ENCODE measurements around the gene SFXN1.
"Not testable (repeated sequence)": the region's sequence is repeated elsewhere in the genome, so short reads cannot be mapped to it uniquely, and the experiment has no call there.

SFXN1 gene, protein sequence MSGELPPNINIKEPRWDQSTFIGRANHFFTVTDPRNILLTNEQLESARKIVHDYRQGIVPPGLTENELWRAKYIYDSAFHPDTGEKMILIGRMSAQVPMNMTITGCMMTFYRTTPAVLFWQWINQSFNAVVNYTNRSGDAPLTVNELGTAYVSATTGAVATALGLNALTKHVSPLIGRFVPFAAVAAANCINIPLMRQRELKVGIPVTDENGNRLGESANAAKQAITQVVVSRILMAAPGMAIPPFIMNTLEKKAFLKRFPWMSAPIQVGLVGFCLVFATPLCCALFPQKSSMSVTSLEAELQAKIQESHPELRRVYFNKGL

DNA sequence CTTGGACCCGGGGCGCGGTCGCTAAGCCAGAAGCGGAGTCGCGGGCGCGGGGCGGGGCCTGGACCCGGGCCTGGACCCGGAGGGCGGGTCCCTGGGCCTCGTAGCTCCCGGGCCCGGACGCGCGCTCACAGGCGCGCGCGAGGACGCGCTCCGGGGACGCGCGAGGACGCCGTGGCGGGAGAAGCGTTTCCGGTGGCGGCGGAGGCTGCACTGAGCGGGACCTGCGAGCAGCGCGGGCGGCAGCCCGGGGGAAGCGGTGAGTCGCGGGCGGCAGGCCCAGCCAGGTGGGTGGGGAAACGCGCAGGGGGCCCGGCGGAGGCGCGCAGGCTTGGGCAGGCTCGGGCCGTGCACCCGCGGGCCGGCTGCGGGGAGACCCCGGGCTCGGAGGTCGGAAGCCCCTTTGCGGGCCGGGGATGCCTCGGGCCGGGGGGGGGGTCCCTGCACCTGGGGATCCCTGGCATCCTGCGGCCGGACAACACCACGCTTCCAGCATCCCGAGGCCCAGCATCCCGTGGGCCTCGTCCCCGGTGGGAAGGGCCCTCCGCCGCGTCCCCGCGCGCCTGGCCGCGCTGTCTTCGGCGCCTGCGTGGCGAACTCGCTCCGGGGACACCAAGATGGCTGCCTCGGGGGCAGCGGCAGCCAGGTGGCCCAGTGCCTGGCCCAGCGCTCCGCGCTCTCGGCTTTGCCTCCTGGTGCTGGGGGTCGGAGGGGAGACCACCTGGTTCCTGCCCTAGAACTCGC, at the start of gene SFXN1:
Gene SFXN1 (plus strand): TSS at position 177 of the 741 bp plus-strand sequence. CDS start 13,544 bp downstream, outside the sequence.
- DNase-seq = peak; percentile 51

DNA sequence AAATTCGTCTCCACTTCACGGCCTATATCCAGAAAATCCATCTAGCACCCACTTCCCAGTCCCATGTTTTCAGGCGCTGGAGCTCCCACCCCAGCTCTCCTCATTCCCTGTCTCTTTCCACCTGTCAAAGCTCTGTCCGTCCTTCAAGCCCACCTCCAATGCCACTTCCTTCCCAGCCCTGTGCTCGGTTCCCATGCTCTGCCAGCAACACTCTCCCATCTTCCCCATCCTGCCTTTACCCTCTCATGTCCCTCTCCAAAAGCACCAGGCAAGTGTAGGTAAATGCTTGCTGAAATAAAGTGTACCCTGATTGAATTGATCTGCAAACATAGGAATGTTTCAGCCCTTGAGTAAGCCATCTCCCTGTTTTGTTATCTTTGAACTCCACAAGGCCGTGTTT, 43.6 kb upstream of the SFXN1 start:
- no peak for DNase-seq

DNA sequence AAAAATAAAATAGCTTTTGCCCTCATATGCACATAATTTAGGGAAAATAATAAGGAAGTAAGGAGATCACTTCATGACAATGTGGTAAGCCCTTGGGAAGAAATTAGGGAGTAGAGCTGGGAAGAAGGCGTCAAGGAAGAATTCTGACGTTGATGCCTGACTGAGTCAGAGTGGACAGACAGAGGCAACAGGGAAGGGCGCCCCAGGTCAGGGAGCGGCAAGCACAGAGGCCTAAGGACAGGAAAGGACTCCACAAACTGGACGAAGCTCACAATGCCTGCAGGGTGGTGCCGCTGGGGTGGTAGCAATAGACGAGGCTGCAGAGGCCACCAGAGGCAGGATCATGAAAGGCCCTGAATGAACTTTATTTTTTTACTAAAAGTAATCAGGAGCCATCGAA, 42.0 kb upstream of the SFXN1 start:
- no peak for DNase-seq

DNA sequence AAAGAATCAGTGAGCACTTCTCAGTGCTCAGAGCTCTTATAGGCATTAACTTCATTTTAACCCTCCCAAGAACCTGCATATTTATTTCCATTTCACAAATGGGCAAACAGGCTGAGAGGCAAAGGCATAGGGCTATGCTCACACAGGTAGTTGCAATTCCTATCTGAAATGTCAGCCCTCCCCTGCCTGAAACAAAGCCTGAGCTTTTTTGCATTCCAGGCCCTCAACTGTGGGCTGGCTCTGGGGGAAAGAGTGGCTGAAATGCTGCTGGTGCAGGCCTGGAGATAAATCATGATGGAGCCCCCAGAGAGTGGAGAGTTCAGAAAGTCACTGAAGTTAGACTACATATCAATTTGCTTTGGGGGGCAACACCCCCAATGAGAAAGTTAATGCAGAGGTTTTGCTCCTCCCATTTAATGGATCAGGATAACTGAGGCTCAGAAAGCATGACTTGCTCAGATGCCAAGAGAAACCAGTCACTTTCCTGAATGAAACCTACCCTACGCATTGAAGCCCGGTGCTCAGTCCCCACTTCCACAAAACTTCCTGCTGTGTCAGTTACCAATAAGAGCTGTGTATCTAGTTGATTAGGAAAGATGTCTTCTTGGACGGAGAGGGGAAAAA, 40.0 kb upstream of the SFXN1 start:
- no peak for DNase-seq

DNA sequence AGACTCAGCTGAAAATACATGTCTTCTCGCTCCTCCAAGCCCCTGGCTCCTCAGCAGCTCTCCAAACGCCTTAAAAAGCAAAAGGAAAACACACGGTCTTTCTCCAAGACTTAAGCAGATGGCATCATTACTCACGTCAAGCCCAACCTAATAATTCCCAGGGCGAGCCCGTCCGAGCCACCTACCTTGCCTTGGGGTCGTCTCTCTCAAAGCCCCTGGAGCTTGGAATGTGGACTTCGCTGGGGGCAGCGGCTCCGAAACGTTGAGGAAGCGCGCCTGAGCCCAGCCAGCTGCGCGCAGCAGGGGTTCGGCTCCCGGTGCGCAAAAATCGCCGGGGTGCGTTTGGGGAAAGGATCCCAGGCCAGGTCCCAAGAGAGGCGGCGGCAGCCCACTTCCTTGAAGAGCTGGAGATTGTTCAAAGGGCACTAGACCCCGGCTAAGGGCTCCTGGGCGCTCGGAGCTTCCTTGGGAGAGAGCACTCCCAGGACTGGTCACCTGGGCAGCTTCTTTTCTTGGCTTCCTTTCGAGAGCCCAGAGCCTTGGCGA, 34.8 kb upstream of the SFXN1 start:
- no peak for DNase-seq

DNA sequence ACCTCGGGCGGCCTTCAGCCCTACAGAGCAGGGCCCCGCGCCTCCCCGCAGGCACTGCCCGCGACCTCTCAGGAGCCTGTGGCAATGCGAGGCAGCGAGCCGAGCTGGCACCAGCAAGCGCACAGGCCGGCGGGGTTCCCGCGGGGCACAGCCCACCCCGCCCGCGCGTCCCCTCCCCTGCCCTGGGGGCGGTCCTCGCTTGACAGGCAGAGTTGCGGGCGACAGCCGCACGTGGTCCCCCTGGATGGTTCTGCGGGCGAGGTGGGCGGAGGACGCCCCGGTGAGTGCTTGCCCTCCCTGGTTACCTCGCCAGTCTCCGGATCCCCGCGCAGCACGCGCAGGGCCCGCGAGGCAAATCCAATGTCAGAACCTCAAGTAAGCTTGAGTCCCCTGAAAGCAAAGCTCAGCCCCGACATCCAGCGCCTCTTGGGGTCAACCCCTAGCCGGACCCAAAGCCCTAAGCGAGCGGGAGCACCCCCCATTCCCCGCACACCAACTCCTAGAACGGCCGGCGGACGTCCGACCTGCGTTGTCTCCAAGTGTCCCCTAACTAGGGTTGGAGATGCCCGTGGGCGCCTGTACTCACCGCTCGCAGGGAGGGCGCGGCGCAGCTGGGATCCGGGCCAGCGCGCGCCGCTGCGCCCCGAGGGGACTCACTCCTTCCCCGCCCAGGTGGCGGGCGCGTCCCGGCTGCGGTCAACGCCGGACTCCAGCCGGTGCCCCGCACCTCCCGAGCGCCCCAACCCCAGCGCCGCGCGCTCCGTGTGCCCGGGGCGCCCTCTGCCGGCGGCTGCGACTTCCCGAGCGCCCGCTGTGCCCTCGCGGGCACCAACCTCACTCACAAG, 34.1 kb upstream of the SFXN1 start, which contains the start of gene DRD1:
Gene DRD1 (minus strand): TSS at position 123 of the 845 bp plus-strand sequence. CDS start 1,083 bp downstream, outside the sequence.
- DNase-seq = peak; percentile 37

DNA sequence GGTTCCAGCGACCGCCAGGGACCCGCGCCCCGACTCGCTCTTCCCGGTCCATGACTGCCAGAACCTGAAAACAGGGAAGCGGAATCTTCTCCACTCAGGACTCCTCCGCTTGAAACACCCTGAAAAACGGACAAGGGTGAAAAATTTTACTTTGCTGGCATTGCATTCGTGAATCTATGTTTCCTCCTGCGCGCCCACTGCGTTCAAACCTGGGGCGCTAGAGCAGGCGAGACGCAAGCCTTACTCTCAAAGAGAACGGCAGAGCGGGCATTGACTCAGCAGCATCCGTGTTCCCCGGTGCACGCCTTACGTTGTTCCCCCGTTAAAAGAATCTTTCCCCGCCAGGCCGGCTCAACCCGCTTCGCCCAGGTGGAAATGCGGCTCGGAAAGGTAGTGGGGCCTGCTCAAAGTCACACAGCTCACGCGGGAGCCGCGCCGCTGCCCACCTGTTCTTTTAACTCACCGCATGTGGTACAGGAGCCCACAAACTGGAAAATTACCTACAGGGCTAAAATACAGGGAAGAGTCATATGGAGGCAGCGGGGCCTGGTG, 33.4 kb upstream of the SFXN1 start:
- no peak for DNase-seq

DNA sequence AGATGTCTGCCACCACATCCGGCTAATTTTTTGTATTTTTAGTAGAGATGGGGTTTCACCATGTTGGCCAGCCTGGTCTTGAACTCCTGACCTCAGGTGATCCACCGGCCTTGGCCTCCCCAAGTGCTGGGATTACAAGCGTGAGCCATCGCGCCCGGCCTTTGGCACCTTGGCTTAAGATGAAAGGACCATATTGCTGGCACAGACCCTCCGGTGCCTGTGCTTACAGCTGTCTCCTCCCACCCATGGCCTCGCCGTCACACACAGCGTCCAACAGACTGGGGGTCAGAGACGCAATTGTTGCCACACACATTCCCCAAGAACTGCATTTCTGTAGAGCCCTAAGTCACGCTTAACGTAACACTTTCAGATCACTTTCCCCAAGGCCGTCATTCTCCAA, 32.0 kb upstream of the SFXN1 start:
- not testable (repeated sequence) for DNase-seq

DNA sequence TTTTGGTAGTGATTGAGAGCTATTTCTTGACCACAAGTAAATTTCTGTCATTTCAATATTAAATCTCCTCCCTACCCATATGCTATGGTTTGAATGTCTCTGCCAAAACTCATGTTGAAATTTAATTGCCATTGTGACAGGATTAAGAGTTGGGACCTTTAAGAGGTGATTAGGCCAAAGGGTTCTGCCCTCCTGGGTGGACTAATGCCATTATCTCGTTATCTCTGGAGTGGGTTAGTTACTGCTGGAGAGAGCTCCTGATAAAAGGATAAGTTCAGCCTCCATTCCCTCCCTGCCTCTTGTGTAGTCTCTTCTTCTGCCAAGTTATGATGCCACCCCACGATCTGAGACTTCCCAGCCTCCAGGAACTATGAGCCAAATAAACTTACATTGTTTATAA, 30.8 kb upstream of the SFXN1 start:
- DNase-seq = no peak

DNA sequence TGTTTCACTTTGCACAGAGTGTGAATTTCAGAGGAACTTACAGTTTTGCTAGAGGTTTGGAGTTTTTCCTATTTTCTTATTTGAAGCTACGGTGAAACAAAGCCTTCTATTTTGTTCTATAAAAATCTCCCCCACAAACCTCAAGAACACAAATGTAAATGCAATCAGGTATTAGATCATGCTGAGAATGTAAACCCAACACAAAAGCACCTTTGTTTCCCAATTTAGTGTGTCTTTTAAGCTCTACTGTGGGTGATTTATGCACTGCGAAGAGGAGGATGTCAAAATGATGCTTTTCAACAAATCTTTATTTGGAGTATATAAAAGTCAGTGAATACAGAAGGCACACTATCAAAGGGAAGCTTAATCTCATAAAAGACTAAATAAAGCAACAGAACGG, 30.1 kb upstream of the SFXN1 start:
- DNase-seq = no peak

DNA sequence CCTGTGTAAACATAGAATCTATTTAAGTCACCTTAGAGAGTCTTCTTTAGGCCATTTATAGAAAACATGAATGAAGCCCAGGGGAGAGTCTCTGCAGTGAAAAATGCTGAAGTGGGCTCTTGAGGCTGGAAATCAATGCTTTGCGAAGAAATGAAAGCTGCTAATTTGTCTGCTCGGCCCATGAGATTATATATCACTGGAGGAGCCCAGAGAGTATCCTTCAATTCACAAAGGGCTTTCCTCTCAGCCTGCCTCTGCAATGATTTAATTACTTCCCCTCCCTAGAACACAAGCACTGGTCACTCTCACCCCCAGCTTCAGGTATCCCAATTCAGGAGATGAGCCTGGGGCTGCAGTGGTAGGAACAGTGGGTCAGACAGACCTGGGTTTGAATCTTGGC, 26.2 kb upstream of the SFXN1 start:
- no peak for DNase-seq

DNA sequence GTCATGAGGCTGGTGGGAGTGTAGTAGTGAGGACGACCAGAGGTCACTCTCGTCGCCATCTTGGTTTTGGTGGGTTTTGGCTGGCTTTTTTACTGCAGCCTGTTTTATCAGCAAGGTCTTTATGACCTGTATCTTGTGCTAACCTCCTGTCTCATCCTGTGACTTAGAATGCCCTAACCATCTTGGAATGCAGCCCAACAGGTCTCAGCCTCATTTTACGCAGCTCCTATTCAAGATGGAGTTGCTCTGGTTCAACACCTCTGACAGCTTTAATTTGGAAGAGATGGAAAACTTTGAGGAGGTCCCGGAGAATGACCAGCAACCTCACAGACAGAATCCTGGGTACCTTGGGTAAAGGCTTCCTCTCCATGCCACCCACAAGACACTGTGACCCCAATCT, 24.0 kb upstream of the SFXN1 start:
- not testable (repeated sequence) for DNase-seq

DNA sequence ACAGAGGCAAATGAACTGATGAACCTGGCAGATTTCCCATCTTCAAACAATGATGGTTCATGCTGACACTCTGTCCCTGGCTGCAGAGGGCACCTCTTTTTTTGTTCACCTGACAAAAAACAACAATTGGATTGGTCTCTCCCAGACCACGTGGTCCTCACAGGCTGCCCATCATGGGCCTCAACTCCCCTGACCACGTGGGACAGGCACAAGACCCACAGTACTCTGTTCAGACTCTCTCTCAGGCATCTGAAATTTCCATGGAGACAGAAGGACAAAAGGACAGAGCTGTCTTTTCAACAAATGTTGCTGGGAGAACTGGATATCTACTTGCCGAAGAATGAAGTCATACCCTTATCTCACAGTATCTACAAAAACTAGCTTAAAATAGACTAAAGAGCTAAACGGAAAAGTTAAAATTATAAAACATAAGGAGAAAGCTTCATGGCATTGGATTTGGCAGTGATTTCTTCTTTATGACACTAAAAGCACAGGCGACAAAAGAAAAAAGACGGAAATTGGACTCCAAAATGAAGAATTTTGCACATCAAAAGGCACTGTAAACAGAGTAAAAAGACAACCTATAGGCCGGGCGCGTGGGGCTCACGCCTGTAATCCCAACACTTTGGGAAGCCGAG, 22.1 kb upstream of the SFXN1 start:
- no peak for DNase-seq

DNA sequence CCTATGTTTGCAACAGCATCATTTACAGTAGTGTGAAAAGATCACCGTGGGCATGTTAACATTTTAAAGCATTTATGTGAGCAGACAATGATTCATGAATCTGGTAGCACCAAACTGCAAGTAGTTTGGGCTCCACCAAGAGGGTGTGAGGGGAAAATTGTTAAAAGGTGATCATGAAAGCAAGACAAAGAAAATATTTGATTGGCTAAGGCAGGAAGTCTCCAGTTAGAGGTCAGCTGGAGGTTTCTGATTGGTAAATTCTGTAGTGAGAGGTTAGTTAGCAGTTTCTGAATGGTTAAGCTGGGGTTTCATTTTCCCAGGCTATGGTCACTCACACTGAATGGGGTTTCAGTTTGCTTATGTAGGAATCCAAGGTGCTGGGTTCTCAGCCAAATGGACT, 20.9 kb upstream of the SFXN1 start:
- no peak for DNase-seq

DNA sequence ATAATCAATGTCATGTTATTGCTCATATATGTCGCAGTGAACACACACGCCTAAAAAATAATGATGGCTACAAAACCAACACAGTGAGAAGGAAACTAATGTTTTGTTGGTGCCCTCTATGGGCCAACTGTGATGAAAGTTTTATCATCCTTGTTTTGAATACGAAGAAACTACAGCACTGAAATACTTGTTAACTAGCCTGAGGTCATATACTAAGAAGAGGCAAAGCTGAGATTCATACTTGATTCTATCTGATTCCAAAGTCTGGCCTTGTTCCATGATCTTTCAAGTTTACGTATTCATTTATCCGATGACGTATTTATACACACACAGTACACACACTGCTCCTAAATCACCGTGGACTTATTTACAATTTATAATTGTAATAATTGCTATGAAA, 18.2 kb upstream of the SFXN1 start:
- DNase-seq = no peak

DNA sequence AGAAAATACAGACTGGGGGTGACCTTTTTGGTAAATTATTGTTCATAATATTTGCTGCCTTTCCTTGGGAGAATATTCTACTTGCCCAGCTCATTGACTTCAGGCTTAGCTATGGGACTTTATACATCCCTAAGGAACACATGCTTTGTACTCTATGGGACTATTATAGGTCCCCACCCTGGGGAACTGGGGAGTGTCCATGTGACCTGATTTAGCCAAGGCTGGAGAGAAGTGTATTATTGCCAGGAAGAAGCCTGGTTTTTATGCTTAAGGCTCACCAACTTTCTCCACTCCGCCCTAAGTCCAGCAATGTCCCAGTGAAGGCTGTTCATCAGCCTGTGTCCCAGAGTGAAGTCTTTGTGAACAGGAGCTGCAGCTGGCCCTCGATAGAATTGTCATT, 17.8 kb upstream of the SFXN1 start:
- no peak for DNase-seq

DNA sequence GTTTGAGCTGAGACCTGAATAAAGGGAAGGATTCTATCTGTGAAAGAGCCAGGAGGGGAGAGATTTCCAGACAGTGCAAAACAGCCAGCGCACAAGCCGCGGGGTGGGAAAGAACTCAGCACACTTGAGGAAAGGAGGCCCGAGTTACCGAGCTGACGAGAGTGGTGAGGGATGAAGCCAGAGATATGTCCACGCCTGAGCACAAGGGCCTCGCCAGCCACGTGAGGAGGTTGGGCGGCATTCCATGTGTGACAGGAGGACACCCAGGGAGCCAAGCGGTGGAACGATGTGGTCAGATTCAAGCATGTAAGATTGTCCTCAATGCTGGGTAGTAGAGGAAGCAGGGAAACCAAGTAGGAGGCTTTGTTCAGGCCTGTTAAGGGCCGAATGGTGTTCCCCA, 17.0 kb upstream of the SFXN1 start:
- no peak for DNase-seq

DNA sequence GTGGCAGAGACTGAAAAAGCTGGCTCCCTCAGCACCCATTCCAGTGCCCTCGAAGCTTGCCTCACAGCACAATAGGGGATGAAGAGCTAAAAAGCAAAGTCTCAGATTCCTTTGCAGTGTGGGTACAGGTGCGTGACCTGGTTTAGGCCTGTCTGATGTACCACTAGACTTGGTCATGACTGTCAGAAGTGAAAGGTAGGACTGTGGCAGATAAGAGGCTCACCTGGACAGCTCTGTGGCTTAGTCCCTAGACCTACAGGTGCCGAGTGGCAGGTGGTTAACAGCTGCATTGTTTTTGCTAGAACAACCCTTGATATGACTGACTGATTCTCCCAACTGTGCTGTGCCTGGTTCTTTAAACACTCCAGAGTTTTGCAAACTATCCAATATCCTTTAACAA, 14.7 kb upstream of the SFXN1 start:
- peak; percentile 93 for DNase-seq

DNA sequence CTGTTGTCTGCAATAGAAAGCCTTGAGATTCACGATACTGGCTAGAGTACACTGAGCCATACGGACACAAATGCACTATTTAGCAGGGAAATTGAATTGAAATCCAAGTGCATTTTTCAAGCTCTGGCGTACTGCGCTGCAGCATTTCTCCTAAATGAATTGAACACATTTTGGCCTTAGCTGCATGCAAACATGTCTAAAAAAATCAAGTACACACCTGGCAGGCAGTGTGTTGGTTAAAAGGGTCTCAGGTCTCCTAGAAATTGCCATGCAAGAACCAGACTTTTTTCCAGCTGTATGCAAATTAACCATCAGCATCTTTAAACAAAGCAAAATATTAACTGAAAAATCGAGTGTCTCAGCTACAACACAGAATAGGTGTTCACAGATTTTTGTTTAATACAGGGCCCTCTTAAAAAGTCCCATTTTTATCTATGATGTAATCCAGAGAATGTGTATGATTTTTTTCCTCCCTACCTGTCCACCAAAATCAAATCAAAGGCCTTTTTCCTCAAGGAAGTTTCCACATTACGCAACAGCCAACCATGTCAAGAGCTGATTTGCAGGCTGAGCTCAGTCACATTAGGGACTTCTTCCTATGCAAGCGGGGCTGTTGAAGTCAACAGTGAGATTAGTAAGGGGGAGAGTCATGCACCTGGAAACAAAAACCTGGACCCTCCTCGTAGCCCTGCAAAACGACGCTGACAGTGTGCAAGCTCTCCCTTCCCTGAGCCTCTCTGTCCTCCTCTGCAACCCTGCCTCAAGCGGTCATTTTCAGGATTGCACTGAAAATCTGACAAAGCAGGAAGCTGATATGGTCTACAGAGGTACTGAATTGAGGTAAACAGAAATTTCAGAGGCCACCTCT, 14.1 kb upstream of the SFXN1 start:
- peak; percentile 75 for DNase-seq

DNA sequence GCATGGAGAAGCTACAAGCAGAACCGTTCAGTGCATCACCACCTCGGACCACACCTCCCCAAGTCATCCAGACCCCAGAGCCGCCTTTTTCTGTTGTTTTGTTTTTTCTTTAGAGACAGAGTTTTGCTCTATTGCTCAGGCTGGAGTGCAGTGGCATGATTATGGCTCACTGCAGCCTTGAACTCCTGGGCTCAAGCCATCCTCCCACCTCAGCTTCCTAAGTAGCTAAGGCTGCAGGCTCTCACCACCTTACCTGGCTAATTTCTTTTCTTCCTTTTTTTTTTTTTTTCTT, 13.5 kb upstream of the SFXN1 start:
- no peak for DNase-seq

DNA sequence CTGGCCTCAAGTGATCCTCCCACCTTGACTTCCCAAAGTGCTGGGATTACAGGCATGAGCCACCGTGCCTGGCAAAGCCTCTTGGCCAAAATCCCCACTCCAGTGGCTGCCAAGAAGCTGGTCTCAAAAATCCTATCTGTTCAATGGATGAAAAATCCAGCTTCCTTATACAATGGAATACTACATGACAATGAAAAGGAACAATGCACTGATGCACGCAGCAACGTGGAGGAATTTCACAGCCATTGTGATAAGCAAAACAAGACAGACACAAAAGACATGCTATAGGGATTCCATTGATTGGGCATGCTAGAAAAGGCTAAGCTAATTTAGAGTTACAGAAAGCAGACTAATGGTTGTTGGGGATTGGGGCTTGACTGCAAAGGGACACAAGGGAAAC, 13.1 kb upstream of the SFXN1 start:
- DNase-seq = no peak
